ENCODE results near the gene RUBCNL. TPM values are rescaled to one million over a fixed set of nuclear protein-coding genes. Genes with fewer than 3 reads are reported as not detected.

RUBCNL gene
- total and polyA plus RNA-seq, 2 of the 8 experiments (the other 6 are each of a cell fraction or from before 2014, with no cell fraction given): 2.6 to 4.9 TPM

DNA sequence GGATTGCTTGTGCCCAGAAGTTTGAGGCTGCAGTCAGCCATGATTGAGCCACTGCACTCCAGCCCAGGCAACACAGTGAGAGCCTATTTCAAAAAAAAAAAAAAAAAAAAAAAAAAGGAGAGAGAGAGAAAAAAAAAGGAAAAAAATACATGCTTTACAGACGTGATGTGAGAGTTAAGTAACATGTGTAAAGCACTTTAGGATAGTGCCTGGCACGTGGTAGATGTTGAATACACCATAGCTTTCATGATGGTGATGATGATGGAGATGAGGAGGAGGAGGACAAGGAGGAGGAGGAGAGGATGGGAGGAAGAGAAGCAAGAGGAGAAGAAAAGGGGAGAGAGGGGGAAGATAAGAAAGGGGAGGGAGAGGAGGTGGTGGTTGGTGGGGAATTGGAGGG is 15.1 kb upstream of the RUBCNL start:
- Histone ChIP-seq H3K4me1 (replicated peaks in 1 of 4; ENCODE audit: control insufficient read depth in 3 of 4, insufficient read depth in 4 of 4, low read length in 3 of 4) (no peaks in the 10 kb centered on the region), H4K8ac (ENCODE audit: extremely low read depth, insufficient read depth, low read length) (no peak overlapping the region), H2BK15ac (ENCODE audit: low read length) (no peak overlapping the region), H2BK20ac (ENCODE audit: low read length) (no peak overlapping the region), H2BK120ac (replicated peaks; ENCODE audit: low read depth, low read length) (no peak overlapping the region), H3K4me3 (ENCODE audit: extremely low read depth in 1 of 4, insufficient read depth in 2 of 4, low read depth in 3 of 4, low read length in 4 of 4) (no peak overlapping the region), H4K20me1 (replicated peaks in 1 of 2; ENCODE audit: control insufficient read depth in 1 of 2, insufficient read depth in 2 of 2, low read length in 2 of 2) (no peaks in the 10 kb centered on the region), H4K91ac (replicated peaks; ENCODE audit: insufficient read length, low read length) (no peak overlapping the region), H3K4ac (replicated peaks; ENCODE audit: insufficient read length, low read depth, low read length) (no peak overlapping the region), H2AFZ (ENCODE audit: low read length) (no peak overlapping the region), H3K27me3 (replicated peaks in 1 of 4; ENCODE audit: control insufficient read depth in 3 of 4, extremely low read depth in 1 of 4, insufficient read depth in 3 of 4, low read length in 3 of 4) (no peaks in the 10 kb centered on the region), H3K27ac (ENCODE audit: low read depth, low read length) (no peak overlapping the region), H4K5ac (ENCODE audit: insufficient read length, low read depth, low read length) (no peak overlapping the region), H2AK5ac (ENCODE audit: low read depth, low read length) (no peak overlapping the region), H3K79me1 (ENCODE audit: low read depth, low read length) (no peaks in the 10 kb centered on the region), H2BK5ac (ENCODE audit: low read depth, low read length) (no peak overlapping the region), H3K9me3 (ENCODE audit: insufficient read depth in 2 of 2, low read depth in 1 of 2, low read length in 1 of 2) (peaks cover 8% of the 10 kb centered on the region in 2 experiments), H3K9ac (replicated peaks in 1 of 4; ENCODE audit: extremely low read depth in 1 of 4, low read depth in 3 of 4, low read length in 3 of 4) (no peak overlapping the region), H3K56ac (replicated peaks; ENCODE audit: insufficient read length, low read depth, low read length) (no peak overlapping the region), H3K36me3 (ENCODE audit: control insufficient read depth in 2 of 4, insufficient read depth in 4 of 4, low read length in 3 of 4) (no peaks in the 10 kb centered on the region), H3K4me2 (ENCODE audit: insufficient read depth in 1 of 2, low read depth in 2 of 2, low read length in 2 of 2) (no peak overlapping the region), H3K23ac (ENCODE audit: insufficient read length) (no peak overlapping the region), H2BK12ac (ENCODE audit: low read depth, low read length) (no peak overlapping the region), H3K79me2 (ENCODE audit: control insufficient read depth in 1 of 2, insufficient read depth in 2 of 2, low read length in 2 of 2) (no peaks in the 10 kb centered on the region), H3K23me2 (ENCODE audit: low read depth, low read length) (no peaks in the 10 kb centered on the region), H3K18ac (ENCODE audit: extremely low read depth, low read length) (no peak overlapping the region), H3K14ac (ENCODE audit: insufficient read length) (no peak overlapping the region)
- no peak for FAIRE-seq
- DNase-seq (ENCODE audit: low read depth in 1 of 2, low spot score in 2 of 2): no peak
- CTCF ChIA-PET (ENCODE audit: partially characterized antibody): no interaction called here
- POLR2A ChIA-PET (ENCODE audit: partially characterized antibody): no interaction called here
- no peak for TF ChIP-seq KDM4A (IDR thresholded peaks at IDR 0.05; ENCODE audit: low read depth, low read length, severe bottlenecking)
- WGBS, 2 experiments (ENCODE audit: extremely low coverage in 1 of 2, insufficient coverage in 1 of 2, insufficient read length in 1 of 2, insufficient replicate concordance in 2 of 2, low coverage in 1 of 2, low lambda C conversion rate in 2 of 2, missing lambda C conversion rate in 1 of 2): 89% methylated on average over 1 of the region's 2 CpGs; no CpG with 5 or more reads in 1 of the 2 experiments

Data from H1 (cell line).